Suprapubic skin (tissue), 3 donors: ENCODE measurements around the gene SPATA13.

Experiments used
- POLR2A ChIP-seq, 2 donors: fragments of 450-650 bp; IDR thresholded peaks; one replicate each; pipeline ENCODE4 v1.6.1; 2017; ENCODE audit warnings: antibody characterized with exemption in 2 of 2, mild to moderate bottlenecking in 2 of 2, moderate library complexity in 2 of 2
- TF ChIP-seq, protein P1 (sequence below), 2 donors: fragments of 200-600 bp in 1 of 2; fragments of 450-650 bp in 1 of 2; sonication (generic) in 1 of 2; IDR thresholded peaks; one replicate each; pipeline ENCODE4 v1.5.1; 2016 to 2019; ENCODE audit warnings: antibody characterized with exemption in 2 of 2, mild to moderate bottlenecking in 1 of 2, moderate library complexity in 1 of 2

DNA sequence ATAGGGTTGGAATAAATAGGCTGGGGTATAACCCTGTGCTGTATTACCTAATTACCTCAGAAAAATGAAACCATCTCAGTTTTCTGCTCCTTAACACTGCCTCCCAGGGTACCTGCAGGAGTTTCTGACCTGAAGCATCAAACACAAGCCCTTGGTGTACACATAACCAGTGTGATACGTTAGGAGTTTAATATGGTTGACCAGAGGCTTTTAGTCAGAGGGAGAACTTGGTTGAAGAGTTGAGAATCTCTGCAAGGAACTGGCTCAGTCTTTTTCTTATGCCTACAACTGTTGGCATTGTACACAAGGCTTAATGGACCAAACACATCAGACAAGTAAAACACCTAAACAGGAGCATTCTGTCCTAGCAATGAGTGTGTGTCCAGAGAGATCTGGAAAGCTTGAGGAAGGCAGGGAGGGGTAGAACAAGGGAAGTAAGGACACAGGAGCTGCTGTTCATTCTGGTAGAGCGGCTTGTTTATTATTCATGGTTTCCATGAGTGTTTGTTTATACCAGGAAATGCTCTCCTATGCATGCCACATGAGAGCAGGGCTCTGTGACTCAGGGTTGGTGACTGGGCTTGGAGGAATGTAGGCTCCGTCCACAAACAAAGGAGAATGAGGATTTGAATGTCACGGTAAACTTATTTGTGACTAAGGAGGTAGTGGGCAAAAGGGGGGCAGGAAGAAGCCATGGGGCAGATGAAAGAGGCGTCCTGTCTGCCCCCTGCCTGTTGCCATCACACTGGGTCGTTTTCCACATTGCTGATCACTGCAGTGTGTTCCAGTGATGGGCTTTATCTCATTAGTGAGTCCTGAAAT, 11.9 kb upstream of the SPATA13 start:
- TF ChIP-seq, protein P1, sequence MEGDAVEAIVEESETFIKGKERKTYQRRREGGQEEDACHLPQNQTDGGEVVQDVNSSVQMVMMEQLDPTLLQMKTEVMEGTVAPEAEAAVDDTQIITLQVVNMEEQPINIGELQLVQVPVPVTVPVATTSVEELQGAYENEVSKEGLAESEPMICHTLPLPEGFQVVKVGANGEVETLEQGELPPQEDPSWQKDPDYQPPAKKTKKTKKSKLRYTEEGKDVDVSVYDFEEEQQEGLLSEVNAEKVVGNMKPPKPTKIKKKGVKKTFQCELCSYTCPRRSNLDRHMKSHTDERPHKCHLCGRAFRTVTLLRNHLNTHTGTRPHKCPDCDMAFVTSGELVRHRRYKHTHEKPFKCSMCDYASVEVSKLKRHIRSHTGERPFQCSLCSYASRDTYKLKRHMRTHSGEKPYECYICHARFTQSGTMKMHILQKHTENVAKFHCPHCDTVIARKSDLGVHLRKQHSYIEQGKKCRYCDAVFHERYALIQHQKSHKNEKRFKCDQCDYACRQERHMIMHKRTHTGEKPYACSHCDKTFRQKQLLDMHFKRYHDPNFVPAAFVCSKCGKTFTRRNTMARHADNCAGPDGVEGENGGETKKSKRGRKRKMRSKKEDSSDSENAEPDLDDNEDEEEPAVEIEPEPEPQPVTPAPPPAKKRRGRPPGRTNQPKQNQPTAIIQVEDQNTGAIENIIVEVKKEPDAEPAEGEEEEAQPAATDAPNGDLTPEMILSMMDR (IDR thresholded peaks at IDR 0.05) = no peak
- no peak for TF ChIP-seq POLR2A (IDR thresholded peaks at IDR 0.05)
